Right lobe of liver (tissue), 4 donors: ENCODE measurements around the gene DIS3L2.

Source experiments
- CTCF ChIP-seq, 4 donors: fragments of 200-600 bp in 3 of 4; fragments of 450-650 bp in 1 of 4; IDR thresholded peaks; one replicate each; pipeline versions ENCODE4 v1.5.1 to v1.8.0; 2016 to 2022; ENCODE audit warnings: antibody characterized with exemption in 4 of 4, mild to moderate bottlenecking in 2 of 4
- POLR2A ChIP-seq: fragments of 450-650 bp; IDR thresholded peaks from one replicate; pipeline ENCODE4 v1.6.1; 2017; ENCODE audit warnings: antibody characterized with exemption, mild to moderate bottlenecking
- donor health status: DM: no; HTN: no; CAD: no.
- donor health status: DM: no; HTN: no; CAD: no.
- donor health status: DM: no; HTN: yes; CAD: no.

GRCh38 chr2:231951452-231952035 is 10.0 kb upstream of the DIS3L2 start:
- no peak for TF ChIP-seq CTCF (IDR thresholded peaks at IDR 0.05)
- TF ChIP-seq POLR2A, result no peak
